Measurements from ENCODE around the gene CXorf58.

The CXorf58 gene

DNA sequence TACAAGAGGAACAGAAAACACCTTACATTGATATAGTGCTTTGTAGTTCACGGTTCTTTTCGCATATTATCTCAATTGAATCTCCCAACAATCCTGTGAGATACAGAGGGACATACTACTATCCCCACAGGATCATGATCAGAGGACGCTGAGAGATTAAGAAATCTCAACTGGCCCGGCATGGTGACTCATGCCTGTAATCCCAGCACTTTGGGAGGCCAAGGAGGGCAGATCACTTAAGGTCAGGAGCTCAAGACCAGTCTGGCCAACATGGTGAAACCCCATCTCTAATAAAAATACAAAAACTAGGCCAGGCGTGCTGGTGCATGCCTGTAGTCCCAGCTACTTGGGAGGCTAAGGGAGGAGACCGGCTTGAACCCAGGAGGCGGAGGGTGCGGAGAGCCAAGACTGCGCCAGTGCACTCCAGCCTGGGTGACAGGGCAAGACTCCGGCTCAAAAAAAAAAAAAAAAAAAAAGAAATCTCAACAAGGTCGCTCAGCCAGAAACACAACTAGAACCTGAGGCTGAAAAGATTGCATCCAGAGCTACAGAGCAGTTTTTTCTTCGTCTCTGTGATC lies 7.5 kb upstream of the CXorf58 start:
- no peak for DNase-seq

- DNase-seq, result no peak
Measured at GRCh38 chrX:23901060-23901459, 6.7 kb upstream of the CXorf58 start.

GRCh38 chrX:23901805-23902204 lies 6.0 kb upstream of the CXorf58 start:
- peak; percentile 75 for DNase-seq

- DNase-seq, result peak; percentile 66
Measured at GRCh38 chrX:23902419-23902818, 5.4 kb upstream of the CXorf58 start.

DNA sequence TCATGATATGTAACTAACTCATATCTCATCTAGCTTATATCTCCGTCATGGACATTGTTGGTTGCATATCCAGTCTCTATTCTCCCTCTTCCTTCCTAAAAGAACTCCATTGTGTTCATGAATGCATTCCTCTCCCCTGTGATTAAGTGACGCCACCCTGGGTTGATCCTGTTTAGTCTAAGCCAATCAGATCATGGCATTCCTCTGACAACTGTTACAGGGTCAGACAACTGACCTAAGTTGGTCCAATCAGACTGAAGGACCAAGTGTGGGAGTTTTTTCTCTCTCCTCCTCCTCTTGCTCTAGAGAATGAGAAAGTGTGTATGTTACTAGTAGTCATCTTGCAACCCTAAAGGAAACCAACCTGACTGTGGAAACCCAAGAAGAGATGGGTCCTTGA lies 3.7 kb upstream of the CXorf58 start:
- no peak for DNase-seq

DNA sequence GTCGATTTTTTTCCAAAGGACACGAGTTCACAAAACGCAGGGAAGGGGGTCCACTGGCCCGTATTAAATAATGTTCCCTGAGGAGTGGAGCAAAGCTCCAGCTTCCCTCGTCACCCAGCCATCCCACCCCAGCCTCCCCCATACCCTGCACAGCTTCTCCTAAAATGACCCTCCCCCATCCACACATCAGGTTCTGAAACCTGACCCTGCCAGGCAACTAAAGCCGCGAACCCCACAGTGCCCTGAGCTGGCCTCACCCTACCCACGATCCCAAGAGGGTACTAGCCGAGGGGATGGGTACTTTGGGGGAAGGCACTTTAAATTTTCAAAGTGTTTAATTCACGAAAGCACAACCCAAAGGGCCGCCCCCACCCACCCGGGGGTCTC lies 702 bp upstream of the CXorf58 start:
- DNase-seq, result no peak

DNA sequence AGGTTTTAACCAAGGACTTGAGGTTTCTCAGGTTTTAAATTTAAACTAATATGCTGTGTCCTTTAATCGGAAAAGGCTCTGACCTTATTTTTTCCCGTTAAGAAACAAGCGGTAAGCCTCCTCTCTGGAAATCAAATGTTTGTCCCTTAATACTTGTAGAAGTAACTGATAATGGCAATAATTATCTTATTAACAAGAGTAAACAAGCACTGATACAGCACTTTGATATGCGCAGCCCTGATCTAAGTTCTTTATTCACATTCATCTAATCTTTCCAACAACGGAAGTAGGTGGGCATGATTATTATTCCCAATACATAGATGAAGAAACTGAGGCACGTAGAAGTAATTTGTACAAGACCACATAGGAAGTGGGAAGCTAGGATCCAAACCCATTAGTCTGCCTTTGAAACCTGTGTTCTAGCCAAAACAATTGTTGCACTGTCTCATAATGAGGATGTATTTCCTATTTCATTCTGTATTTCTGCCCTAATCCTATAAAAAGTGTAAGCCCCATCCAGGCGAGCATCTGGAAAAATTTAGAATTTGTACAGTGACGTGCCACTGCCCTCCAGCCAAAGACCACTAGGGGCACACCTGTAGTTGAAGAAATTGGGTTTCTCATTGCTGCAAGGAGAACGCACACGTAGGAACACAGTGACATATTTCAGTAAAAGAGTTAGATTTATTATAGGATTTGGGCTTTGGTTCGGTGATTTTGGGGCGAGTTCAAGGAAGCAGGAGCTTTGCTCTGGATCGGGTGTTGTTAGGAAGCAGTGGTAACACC lies 606 bp downstream of the CXorf58 start:
- no peak for DNase-seq

- DNase-seq, result no peak
Measured at GRCh38 chrX:23911126-23911835, 3.5 kb downstream of the CXorf58 start.

DNA sequence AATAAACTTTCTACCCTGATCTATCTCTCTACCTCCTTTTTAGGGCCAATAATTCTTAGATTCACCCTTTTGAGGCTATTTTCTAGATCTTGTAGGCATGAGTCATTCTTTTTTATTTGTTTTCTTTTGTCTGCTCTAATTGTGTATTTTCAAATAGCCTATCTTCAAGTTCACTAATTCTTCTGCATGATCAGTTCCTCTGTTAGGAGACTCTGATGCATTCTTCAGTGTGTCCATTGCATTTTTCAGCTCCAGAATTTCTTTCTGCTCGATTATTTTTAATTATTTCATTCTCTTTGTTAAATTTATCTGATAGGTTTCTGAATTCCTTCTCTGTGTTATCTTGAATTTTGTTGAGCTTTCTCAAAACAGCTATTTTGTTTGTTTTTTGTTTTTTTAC lies 11.3 kb downstream of the CXorf58 start:
- no peak for DNase-seq

DNA sequence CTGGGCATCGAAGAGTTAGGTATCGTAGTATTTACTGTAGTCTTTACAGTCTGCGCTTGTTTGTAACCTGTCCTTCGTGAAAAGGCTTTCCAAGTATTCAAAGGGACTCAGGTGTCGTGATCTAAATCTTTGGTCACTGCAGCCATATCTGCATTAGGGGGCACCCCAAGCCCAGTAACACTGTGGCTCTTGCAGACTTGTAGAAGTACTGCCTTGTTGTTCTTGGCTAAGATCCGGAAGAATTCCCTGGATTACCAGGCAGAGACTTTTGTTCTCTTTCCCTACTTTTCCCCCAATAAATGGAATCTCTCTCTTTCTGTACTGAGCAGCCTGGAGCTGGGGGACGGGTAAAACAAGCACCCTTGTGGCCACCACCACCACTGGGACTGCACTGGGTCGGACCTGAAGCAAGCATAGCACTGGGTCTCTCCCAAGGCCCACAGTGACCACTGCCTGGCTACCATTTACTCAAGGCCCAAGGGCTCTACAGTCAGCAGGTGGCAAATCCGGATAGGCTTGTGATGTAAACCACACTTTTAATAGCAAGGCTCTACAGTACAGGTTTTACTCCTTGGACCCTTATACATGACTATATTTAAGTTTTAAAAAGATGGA lies 12.0 kb downstream of the CXorf58 start:
- DNase-seq, result peak; percentile 50

DNA sequence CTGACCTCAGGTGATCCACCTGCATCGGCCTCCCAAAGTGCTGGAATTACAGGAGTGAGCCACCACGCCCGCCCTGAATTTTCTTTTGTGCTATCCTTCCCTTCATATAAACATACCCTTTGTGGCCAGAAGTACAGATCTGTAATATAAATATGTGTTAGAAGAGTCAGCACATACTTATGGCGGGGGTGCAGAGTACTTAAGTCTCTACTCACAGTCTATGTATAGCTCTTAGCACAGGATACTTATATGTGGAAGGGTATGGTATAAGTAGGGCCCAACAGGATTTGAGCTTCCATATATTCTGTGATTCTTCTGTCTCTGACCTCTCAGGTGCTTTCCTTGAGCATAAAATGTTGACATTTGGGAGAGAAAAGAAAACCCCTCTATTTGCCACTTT lies 18.2 kb downstream of the CXorf58 start:
- DNase-seq, result no peak

GRCh38 chrX:23930894-23931604 lies 23.2 kb downstream of the CXorf58 start:
- DNase-seq, result no peak

DNA sequence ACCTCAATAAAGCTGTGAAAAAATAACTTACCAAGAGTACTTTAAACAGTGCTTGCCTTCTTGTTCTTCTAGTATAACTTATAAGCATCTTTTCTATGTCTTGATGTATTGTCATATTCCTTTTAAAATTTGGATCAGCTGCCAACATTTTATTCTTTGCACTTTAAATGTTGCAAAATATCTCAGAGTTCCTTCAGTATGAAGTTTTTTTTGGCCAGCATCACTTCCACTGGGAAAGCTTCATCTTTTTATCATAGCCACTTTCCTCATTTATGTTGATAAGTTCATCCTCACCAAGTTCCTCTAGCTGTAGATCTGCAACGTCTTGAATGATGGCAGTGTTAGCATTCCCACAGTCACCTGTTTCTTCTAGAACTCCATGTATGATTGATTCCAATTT lies 24.2 kb downstream of the CXorf58 start:
- no peak for DNase-seq

GRCh38 chrX:23935106-23935505 lies 27.3 kb downstream of the CXorf58 start:
- peak; percentile 22 for DNase-seq

GRCh38 chrX:23936180-23936579 lies 28.4 kb downstream of the CXorf58 start:
- DNase-seq, result no peak

- DNase-seq, result peak; percentile 49
Measured at GRCh38 chrX:23937100-23937499, 29.3 kb downstream of the CXorf58 start.

- peak; percentile 23 for DNase-seq
Measured at GRCh38 chrX:23938690-23939089, 30.9 kb downstream of the CXorf58 start.

DNA sequence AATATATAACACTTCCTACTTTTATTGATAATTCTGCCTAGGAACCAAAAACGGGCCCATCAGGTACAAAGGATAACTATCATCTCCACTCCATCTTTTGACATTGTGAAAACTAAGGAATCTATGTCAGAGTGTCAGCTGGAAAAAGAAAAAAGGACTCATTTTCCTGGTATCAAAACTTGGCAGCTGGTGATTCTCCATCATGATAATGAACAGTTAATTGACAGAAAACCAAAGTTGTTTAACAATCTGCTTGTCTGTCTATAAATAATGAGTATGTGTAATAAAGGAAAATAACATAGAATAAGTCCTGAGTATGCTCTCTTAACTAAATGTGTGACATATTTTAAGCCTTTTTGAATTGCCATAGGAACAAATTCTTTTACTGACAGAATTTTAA lies 31.4 kb downstream of the CXorf58 start:
- DNase-seq, result no peak

GRCh38 chrX:23944234-23944633 lies 36.4 kb downstream of the CXorf58 start:
- no peak for DNase-seq

GRCh38 chrX:23945206-23945605 lies 37.4 kb downstream of the CXorf58 start:
- DNase-seq, result peak; percentile 44

GRCh38 chrX:23952391-23952790 lies 44.6 kb downstream of the CXorf58 start:
- DNase-seq, result no peak

DNA sequence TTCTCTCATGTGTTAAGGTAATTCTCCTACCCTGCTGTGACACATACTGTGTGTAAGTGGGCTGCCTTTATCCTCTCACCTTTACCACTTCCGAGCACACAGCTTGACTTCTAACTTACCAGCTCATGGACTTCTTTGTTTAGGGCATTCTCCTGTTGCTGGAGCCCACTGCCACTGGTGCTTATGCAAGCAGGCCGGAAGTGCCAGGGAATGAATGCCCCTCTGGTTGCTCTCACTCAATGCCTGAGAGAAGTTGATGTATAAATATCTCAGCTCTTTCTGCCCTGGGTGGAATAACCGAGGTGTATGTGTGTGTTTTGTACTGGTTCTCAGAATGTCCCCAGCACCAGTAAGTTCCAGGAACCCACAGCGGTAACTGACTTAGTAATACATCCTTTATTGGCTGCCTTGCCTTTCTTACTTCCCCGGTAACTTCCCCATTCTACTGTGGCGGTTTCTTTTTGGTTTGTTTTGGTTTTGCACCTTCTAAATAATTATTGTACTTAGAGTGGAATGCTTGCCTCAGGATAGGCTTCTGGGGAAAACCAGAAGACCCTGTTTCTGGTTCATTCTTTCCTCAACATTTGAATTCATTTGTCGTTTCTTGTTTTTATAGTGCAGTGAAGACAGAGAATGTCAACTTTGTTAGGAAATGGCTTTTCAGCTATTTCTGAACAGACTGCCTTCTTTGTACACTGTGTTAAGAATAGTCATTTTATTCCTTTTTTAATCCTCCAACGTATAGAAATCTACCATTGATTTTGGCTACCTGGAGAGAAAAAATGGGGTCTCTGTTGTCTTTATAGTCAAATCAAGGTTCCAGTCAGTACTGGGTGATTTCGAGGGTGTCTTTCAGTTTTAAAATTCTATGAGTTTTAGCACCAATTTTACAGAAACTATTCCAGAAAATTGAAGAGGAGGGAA lies 45.4 kb downstream of the CXorf58 start:
- DNase-seq, result no peak

All from fibroblast of skin of scalp (primary cell).